Effector CD4-positive, alpha-beta T cell (primary cell): ENCODE data around the gene RPS6KA2.
A peak's percentile ranks its signal among the peaks of the same experiment; 100 is the strongest.
"Not testable (repeated sequence)": the region's sequence is repeated elsewhere in the genome, so short reads cannot be mapped to it uniquely, and the experiment has no call there.

Experiments used
- DNase-seq: peaks from one replicate; pipeline ENCODE4 v3.0.0-alpha.2; 2020

Gene RPS6KA2

DNA sequence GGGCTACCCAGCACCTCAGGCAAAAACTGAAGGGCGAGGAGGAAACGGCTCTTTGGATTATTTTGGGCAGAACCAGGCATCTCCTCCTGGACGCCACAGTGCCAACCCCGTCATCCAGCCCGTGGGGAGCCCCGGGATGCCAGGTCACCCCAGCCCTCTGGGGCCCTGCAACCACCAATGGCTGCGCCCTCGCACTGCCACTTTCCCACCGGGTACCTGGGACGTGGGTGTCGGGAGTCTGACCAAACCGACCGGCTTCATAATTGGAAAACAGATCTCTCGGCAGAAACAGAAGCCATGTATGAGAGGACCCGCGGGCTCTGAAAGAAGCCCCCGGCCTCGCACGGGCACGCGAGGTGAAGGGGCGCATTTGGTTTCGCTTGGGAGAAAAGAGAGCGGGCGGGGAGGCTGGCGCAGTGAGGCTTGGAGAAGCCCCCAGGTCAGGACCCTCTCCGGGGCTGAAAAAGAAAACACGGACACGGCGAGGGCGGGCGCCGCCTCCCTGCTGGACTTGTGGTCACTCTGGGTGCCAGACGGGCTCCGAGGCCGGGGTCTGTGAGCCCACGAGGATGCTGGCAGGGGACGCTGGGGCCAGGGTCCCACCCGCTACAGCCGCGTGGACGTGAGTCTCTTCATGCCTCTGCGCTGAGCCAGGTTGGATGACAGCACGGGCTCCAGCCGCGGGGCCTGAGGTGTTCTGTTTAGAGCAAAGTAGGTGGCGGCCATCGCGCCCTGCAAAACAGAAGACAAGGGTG lies 214.7 kb downstream of the RPS6KA2 start:
- no peak for DNase-seq

DNA sequence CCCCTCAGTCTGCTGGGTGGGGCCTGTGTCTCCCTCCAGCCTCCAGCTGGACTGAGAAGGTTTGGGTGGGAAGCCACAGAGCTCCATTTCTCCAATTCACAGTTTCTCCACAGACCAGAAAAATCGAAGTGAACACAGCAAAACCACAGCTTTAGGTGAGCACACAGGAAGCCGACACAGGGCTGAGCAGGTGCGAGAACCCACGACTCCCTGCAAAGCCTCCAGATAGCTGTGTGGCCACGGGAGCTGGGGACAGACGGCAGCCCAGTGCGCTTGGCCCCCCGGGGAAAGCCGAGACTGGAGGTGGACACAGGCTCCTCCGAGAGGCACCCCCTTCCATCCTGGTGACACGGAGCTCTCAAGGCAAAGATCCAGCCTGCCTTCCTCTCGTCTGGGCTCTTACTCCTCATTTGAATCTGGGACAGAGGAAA lies 215.3 kb downstream of the RPS6KA2 start:
- DNase-seq = no peak

GRCh38 chr6:166411271-166411670 lies 215.8 kb downstream of the RPS6KA2 start:
- no peak for DNase-seq

GRCh38 chr6:166410426-166410935 lies 216.6 kb downstream of the RPS6KA2 start:
- DNase-seq = no peak

- no peak for DNase-seq
These were observed 217.9 kb downstream of the RPS6KA2 start for GRCh38 chr6:166408936-166409755.

GRCh38 chr6:166406197-166406596 lies 220.9 kb downstream of the RPS6KA2 start:
- no peak for DNase-seq

GRCh38 chr6:166405386-166405785 lies 221.7 kb downstream of the RPS6KA2 start:
- DNase-seq = no peak

- DNase-seq = no peak
These were observed 224.3 kb downstream of the RPS6KA2 start for GRCh38 chr6:166402582-166403277.

GRCh38 chr6:166400649-166401250 lies 226.3 kb downstream of the RPS6KA2 start:
- DNase-seq = peak; percentile 48

- DNase-seq = no peak
These were observed 226.9 kb downstream of the RPS6KA2 start for GRCh38 chr6:166400181-166400580.

DNA sequence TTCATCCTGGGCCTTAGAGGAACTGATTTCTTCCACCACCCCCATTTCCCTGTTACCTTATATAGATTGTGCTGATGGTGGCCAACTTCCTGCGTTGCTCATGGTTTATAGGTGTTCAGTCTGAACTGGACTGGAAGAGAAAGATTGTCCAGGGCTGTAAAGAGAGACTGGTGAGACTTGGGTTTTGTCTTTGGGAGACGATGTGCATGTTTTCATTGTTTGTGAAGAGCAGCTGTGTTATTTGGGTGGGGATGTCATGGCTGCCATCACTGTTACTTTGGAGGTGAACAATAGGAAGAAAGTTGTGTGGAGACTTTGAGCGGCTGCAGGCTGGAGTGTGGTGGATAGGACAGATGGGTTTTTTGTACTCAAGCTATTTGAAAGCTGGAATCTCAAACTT lies 228.7 kb downstream of the RPS6KA2 start:
- no peak for DNase-seq

- DNase-seq = no peak
These were observed 229.2 kb downstream of the RPS6KA2 start for GRCh38 chr6:166397849-166398248.

DNA sequence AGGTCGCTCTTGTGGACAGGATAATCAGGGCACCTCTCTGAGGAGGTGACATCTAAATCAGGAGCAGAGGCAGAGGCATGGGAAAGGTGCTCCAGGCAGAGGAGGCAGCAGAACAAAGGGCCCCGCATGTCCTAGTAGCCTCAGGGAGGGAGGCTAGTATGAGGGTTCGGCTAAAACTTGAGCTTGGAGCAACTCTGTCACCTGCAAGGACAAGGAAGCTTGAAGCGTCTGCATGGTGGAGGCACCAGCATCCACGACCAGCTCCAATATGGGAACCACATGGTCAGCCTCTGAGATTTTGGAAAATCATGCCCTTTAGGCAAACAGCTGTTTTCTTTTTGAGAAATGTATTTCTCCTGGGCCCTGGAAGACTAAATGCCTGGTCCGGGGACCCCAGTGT lies 231.3 kb downstream of the RPS6KA2 start:
- DNase-seq = no peak

DNA sequence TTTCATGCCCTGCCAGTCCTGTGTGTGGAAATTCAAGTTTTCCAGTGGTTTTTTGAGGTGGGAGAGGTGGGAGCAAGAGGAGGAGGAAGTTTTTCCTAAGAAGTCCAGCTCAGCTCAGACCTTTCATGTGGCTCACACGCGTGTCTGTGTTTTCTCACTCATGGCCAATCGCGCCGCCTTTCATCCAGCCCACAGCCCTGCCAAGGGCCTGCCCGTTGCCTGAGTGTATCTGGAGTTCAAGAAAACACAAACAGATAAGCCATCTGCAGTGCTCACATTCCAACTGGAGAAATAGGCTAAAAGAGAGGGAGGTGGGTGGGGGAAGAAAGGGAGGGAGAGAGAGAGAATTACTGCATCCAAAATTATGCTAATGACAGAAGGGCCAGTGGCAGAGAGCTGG lies 231.7 kb downstream of the RPS6KA2 start:
- no peak for DNase-seq

- DNase-seq = no peak
These were observed 232.8 kb downstream of the RPS6KA2 start for GRCh38 chr6:166394036-166394892.

GRCh38 chr6:166393535-166393823 lies 233.6 kb downstream of the RPS6KA2 start:
- no peak for DNase-seq

DNA sequence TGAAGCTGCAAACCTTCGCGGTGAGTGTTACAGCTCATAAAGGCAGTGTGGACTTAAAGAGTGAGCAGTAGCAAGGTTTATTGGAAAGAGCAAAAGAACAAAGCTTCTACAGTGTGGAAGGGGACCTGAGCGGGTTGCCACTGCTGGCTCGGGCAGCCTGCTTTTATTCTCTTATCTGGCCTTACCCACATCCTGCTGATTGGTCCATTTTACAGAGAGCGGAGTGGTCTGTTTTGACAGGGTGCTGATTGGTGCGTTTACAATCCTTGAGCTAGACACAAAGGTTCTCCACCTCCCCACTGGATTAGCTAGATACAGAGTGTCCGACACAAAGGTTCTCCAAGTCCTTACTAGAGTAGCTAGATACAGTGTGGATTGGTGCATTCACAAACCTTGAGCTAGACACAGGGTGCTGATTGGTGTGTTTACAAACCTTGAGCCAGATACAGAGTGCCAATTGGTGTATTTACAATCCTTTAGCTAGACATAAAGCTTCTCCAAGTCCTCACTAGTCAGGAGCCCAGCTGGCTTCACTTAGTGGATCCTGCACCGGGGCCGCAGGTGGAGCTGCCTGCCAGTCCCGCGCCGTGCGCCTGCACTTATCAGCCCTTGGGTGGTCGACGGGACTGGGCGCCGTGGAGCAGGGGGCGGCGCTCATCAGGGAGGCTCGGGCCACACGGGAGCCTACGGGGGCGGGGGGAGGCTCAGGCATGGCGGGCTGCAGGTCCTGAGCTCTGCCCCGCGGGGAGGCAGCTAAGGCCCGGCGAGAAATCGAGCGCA lies 234.1 kb downstream of the RPS6KA2 start:
- DNase-seq = not testable (repeated sequence)

- DNase-seq = no peak
These were observed 237.9 kb downstream of the RPS6KA2 start for GRCh38 chr6:166389119-166389518.

DNA sequence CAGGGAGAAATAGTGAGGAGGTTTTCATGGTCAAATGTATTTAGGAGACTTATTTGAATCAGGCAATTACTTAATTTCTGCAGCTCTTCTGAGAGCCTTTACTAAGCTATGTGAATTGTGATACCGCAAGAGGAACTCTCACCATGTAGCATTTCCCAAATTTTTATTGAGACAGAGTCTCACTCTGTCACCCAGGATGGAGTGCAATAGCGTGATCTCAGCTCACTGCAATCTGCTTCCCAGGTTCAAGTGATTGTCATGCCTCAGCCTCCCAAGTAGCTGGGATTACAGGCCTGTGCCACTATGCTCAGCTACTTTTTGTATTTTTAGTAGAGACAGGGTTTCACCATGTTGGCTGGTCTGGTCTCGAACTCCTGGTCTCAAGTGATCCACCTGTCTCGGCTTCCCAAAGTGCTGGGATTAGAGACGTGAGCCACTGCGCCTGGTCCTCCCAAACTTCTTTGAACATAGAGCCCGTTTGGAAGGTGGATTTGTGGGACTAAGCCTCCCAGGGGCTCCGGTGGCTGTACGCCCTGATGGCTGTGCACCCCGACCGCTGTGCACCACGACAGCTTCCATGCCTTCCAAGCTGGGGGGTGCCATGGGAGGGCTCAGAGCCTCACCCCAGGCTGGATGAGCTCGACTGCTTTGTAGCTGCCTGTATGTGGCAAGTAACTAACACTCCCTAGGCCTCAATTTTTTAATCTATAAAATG lies 238.6 kb downstream of the RPS6KA2 start:
- DNase-seq = no peak

GRCh38 chr6:166387642-166388289 lies 239.3 kb downstream of the RPS6KA2 start:
- DNase-seq = no peak
